IMR-90 (cell line): ENCODE results near the gene ZFPM1. TPM values are rescaled to one million over a fixed set of nuclear protein-coding genes. Genes with fewer than 3 reads are reported as not detected.

Source experiments
- ATAC-seq: fragments of 200-7000 bp; cut with Tn5 transposase; 2 replicates; pipeline ENCODE4 v1.9.1; 2020; ENCODE audit warnings: low read depth, mild to moderate bottlenecking, moderate library complexity
- BruUV-seq: library from RNA; stranded (reverse); fragments of 400-500 nt; replicated peaks from 2 replicates; lab custom pipeline; 2021; lab: Mats Ljungman, UMichigan
- CTCF ChIA-PET: fragments of 300-600 bp; formaldehyde crosslinking; extraction: SDS; loops from one replicate; lab custom pipeline; 2021; ENCODE audit warnings: antibody characterized with exemption; lab: Yijun Ruan, JAX
- POLR2A ChIA-PET: fragments of 300-600 bp; sonication (Branson Sonifier 250); formaldehyde crosslinking; loops from one replicate; lab custom pipeline; 2022; ENCODE audit warnings: antibody characterized with exemption; ENCODE audit not compliant: unreplicated experiment; lab: Charles Lee
- DNase-seq: peaks from one replicate; pipeline ENCODE4 v3.0.0; 2013
- H2AFZ ChIP-seq: replicated peaks from 2 replicates; pipeline ENCODE3; 2013; ENCODE audit warnings: low read length, mild to moderate bottlenecking; ENCODE audit not compliant: poor library complexity
- H2AK5ac ChIP-seq: 2 replicates; pipeline ENCODE4 v1.6.1; 2013; ENCODE audit warnings: low read depth, low read length, inconsistent platforms
- H2AK9ac ChIP-seq: replicated peaks from 2 replicates; pipeline ENCODE3; 2013; ENCODE audit warnings: mild to moderate bottlenecking, low read depth, low read length, moderate library complexity; ENCODE audit not compliant: poor library complexity
- H2BK120ac ChIP-seq: 2 replicates; pipeline ENCODE4 v1.6.1; 2013; ENCODE audit warnings: low read depth, low read length, inconsistent platforms
- H2BK15ac ChIP-seq: 3 replicates; pipeline ENCODE4 v1.6.1; 2013; ENCODE audit warnings: low read depth, low read length, inconsistent platforms
- H2BK20ac ChIP-seq: 2 replicates; pipeline ENCODE4 v1.6.1; 2013; ENCODE audit warnings: low read depth, mild to moderate bottlenecking, inconsistent platforms, low read length, moderate library complexity
- H2BK5ac ChIP-seq: 2 replicates; pipeline ENCODE4 v1.6.1; 2013; ENCODE audit warnings: mild to moderate bottlenecking, low read depth, low read length, inconsistent platforms; ENCODE audit not compliant: poor library complexity, severe bottlenecking
- H3K14ac ChIP-seq: replicated peaks from 2 replicates; pipeline ENCODE4 v1.6.1; 2013; ENCODE audit warnings: low read depth, low read length, inconsistent platforms
- H3K18ac ChIP-seq: 2 replicates; pipeline ENCODE4 v1.6.1; 2013; ENCODE audit warnings: low read depth, low read length, control low read depth
- H3K23ac ChIP-seq: 2 replicates; pipeline ENCODE4 v1.6.1; 2013; ENCODE audit warnings: low read depth, low read length, inconsistent platforms
- H3K27ac ChIP-seq: 2 replicates; pipeline ENCODE4 v1.5.1; 2013; ENCODE audit warnings: mild to moderate bottlenecking, control low read depth, low read length; ENCODE audit not compliant: insufficient read depth
- H3K27me3 ChIP-seq: 2 replicates; pipeline ENCODE4 v1.6.1; 2013; ENCODE audit warnings: low read length; ENCODE audit not compliant: control insufficient read depth, insufficient read depth
- H3K36me3 ChIP-seq: 2 replicates; pipeline ENCODE4 v1.6.1; 2013; ENCODE audit warnings: low read length, mixed read lengths; ENCODE audit not compliant: control insufficient read depth, insufficient read depth
- H3K4ac ChIP-seq: 2 replicates; pipeline ENCODE4 v1.6.1; 2013; ENCODE audit warnings: low read depth, low read length, inconsistent platforms
- H3K4me1 ChIP-seq: 2 replicates; pipeline ENCODE4 v1.6.1; 2013; ENCODE audit warnings: low read length, mixed read lengths; ENCODE audit not compliant: control insufficient read depth, insufficient read depth
- H3K4me2 ChIP-seq: 2 replicates; pipeline ENCODE4 v1.6.1; 2013; ENCODE audit warnings: low read depth, mild to moderate bottlenecking, control low read depth, low read length, moderate library complexity
- H3K4me3 ChIP-seq: 2 replicates; pipeline ENCODE4 v1.5.1; 2013; ENCODE audit warnings: low read depth, mild to moderate bottlenecking, control low read depth, low read length, moderate library complexity; ENCODE audit not compliant: insufficient read depth
- H3K56ac ChIP-seq: 2 replicates; pipeline ENCODE4 v1.6.1; 2013; ENCODE audit warnings: low read length, inconsistent platforms; ENCODE audit not compliant: insufficient read depth; ENCODE audit errors: extremely low read depth
- H3K79me1 ChIP-seq, 2 experiments: 2 replicates each; pipeline ENCODE4 v1.6.1; 2013; ENCODE audit warnings: low read length in 2 of 2, inconsistent platforms in 1 of 2, low read depth in 1 of 2
- H3K9ac ChIP-seq: 2 replicates; pipeline ENCODE4 v1.6.1; 2013; ENCODE audit warnings: low read depth, low read length, control low read depth
- H3K9me1 ChIP-seq: 2 replicates; pipeline ENCODE4 v1.6.1; 2013; ENCODE audit warnings: low read length, inconsistent platforms; ENCODE audit not compliant: insufficient read depth
- H3K9me3 ChIP-seq: 2 replicates; pipeline ENCODE4 v1.6.1; 2013; ENCODE audit warnings: low read length; ENCODE audit not compliant: control insufficient read depth, insufficient read depth
- H4K20me1 ChIP-seq: 2 replicates; pipeline ENCODE4 v1.6.1; 2013; ENCODE audit warnings: low read length, inconsistent platforms; ENCODE audit not compliant: insufficient read depth
- H4K5ac ChIP-seq: 2 replicates; pipeline ENCODE4 v1.6.1; 2013; ENCODE audit warnings: mild to moderate bottlenecking, low read depth, low read length, control low read depth
- H4K8ac ChIP-seq, 2 experiments: 2 replicates each; pipeline ENCODE4 v1.6.1; 2013; ENCODE audit warnings: low read depth in 2 of 2, low read length in 2 of 2, control low read depth in 1 of 2, inconsistent platforms in 1 of 2
- H4K91ac ChIP-seq: 2 replicates; pipeline ENCODE4 v1.6.1; 2013; ENCODE audit warnings: low read depth, low read length, inconsistent platforms; ENCODE audit not compliant: insufficient read depth
- BHLHE40 ChIP-seq: fragments of 150-350 bp; IDR thresholded peaks from 2 replicates; pipeline ENCODE4 v1.6.1; 2016; ENCODE audit warnings: mild to moderate bottlenecking, low read depth, low read length
- CEBPB ChIP-seq: IDR thresholded peaks from 2 replicates; pipeline ENCODE4 v1.6.1; 2012; ENCODE audit warnings: low read depth, low read length, improper control_type of control experiment
- CHD1 ChIP-seq: IDR thresholded peaks from 2 replicates; pipeline ENCODE4 v1.6.1; 2012; ENCODE audit warnings: low read depth, low read length, improper control_type of control experiment
- FOS ChIP-seq: fragments of 150-350 bp; IDR thresholded peaks from 2 replicates; pipeline ENCODE4 v1.6.1; 2016; ENCODE audit warnings: low read depth, low read length
- MAZ ChIP-seq: IDR thresholded peaks from 2 replicates; pipeline ENCODE4 v1.6.1; 2012; ENCODE audit warnings: low read depth, mild to moderate bottlenecking, low read length, improper control_type of control experiment, moderate library complexity, borderline replicate concordance
- MXI1 ChIP-seq: IDR thresholded peaks from 2 replicates; pipeline ENCODE4 v1.6.1; 2012; ENCODE audit warnings: low read depth, mild to moderate bottlenecking, low read length, moderate library complexity, borderline replicate concordance
- NFE2L2 ChIP-seq: fragments of 150-350 bp; IDR thresholded peaks from 2 replicates; pipeline ENCODE4 v1.6.1; 2016; ENCODE audit warnings: low read depth, mild to moderate bottlenecking, low read length
- POLR2A ChIP-seq: IDR thresholded peaks from 2 replicates; pipeline ENCODE4 v1.6.1; 2012; ENCODE audit warnings: mild to moderate bottlenecking, low read depth, low read length
- RAD21 ChIP-seq: IDR thresholded peaks from 2 replicates; pipeline ENCODE4 v1.6.1; 2012; ENCODE audit warnings: low read length, improper control_type of control experiment
- RCOR1 ChIP-seq: IDR thresholded peaks from 2 replicates; pipeline ENCODE4 v1.6.1; 2012; ENCODE audit warnings: mild to moderate bottlenecking, low read length, improper control_type of control experiment; ENCODE audit not compliant: insufficient replicate concordance
- RFX5 ChIP-seq: IDR thresholded peaks from 2 replicates; pipeline ENCODE4 v1.8.0; 2012; ENCODE audit warnings: low read depth, mild to moderate bottlenecking, low read length, moderate library complexity
- SMC3 ChIP-seq: fragments of 150-350 bp; IDR thresholded peaks from 2 replicates; pipeline ENCODE4 v1.6.1; 2016; ENCODE audit warnings: low read depth, mild to moderate bottlenecking, antibody characterized with exemption, low read length, moderate library complexity
- USF2 ChIP-seq: fragments of 150-350 bp; IDR thresholded peaks from 2 replicates; pipeline ENCODE4 v1.6.1; 2017; ENCODE audit warnings: mild to moderate bottlenecking, antibody characterized with exemption, low read length, low read depth
- WGBS, 2 experiments: methylation state at CpG; one replicate each; pipeline versions ENCODE4 v1.1.5 to v1.1.7; 2013; ENCODE audit warnings: missing lambda C conversion rate in 2 of 2; ENCODE audit not compliant: insufficient read length in 1 of 2; ENCODE audit errors: extremely low coverage in 2 of 2; 5-methylcytosine and 5-hydroxymethylcytosine counted together
- dilution Hi-C: fragments of 300-500 bp; cut with HindIII; formaldehyde crosslinking; loops from one replicate; pipeline ENCODE4 v1.14.3; 2018; ENCODE audit warnings: low sequenced_read_pairs; ENCODE audit not compliant: unreplicated experiment
- in situ Hi-C: fragments of 300-500 bp; cut with MboI; formaldehyde crosslinking; loops from 3 replicates; pipeline ENCODE4 v1.14.3; 2019; ENCODE audit warnings: low sequenced_read_pairs, inconsistent platforms, mixed read lengths
- intact Hi-C: fragments of 100-400 bp; cut with micrococcal nuclease; formaldehyde crosslinking; loops from 2 replicates; pipeline ENCODE4 v1.10.0; 2022
- polyA plus RNA-seq, 3 experiments: library from polyadenylated mRNA; depleted of rRNA; stranded (reverse); fragments of >200 nt; gene quantifications; 2 replicates each; pipeline ENCODE4 v1.2.3, GENCODE V29; 2012; ENCODE audit warnings: low replicate concordance in 1 of 3
- total RNA-seq: library from RNA; depleted of rRNA; stranded (reverse); fragments of >200 nt; gene quantifications from 2 replicates; pipeline ENCODE4 v1.2.3, GENCODE V29; 2012
- TF ChIP-seq, protein P1 (sequence below): fragments of 150-350 bp; IDR thresholded peaks from 2 replicates; pipeline ENCODE4 v1.6.1; 2016; ENCODE audit warnings: low read depth, mild to moderate bottlenecking, low read length, moderate library complexity, borderline replicate concordance

Gene ZFPM1
- total and polyA plus RNA-seq, 2 of the 4 experiments (the other 2 are of a cell fraction) = 0.36 to 1.1 TPM

GRCh38 chr16:88537859-88538258 is 84.8 kb downstream of the ZFPM1 start:
- in situ Hi-C loops = no loop called here
- POLR2A ChIA-PET = no interaction called here

More at GRCh38 chr16:88537859-88538258, 84.8 kb downstream of the ZFPM1 start:
- Histone ChIP-seq H3K36me3 (peaks cover 2% of the 10 kb centered on the region; the same call in 1 of the 2 replicates), H2BK120ac (no peak overlapping the region), H3K14ac (no peak overlapping the region), H3K18ac (no peak overlapping the region), H4K8ac (no peak overlapping the region), H2BK20ac (no peak overlapping the region), H2AFZ (no peak overlapping the region), H4K91ac (no peak overlapping the region), H2BK5ac (no peak overlapping the region), H3K4ac (no peak overlapping the region), H3K9me1 (no peaks in the 10 kb centered on the region), H3K4me1 (peaks cover 12% of the 10 kb centered on the region), H3K79me1 (peaks cover 5 to 16% of the 10 kb centered on the region in 2 experiments; a peak in 2 of 4 replicates), H3K27me3 (peaks cover 34% of the 10 kb centered on the region), H3K9ac (no peak overlapping the region), H3K27ac (no peak overlapping the region), H2AK9ac (no peak overlapping the region), H4K5ac (no peak overlapping the region), H3K4me3 (no peak overlapping the region), H3K4me2 (no peak overlapping the region), H3K9me3 (peaks cover 10% of the 10 kb centered on the region), H3K56ac (no peak overlapping the region), H2AK5ac (no peak overlapping the region), H3K23ac (no peak overlapping the region), H4K20me1 (no peaks in the 10 kb centered on the region; the same call in 1 of the 2 replicates), H2BK15ac (no peak overlapping the region)
- ATAC-seq (no peak), DNase-seq (no peak)
- CTCF ChIA-PET = no interaction called here
- TF ChIP-seq POLR2A (no peak), RAD21 (no peak), CHD1 (no peak), BHLHE40 (no peak), FOS (no peak), RCOR1 (no peak), RFX5 (no peak), MAZ (no peak), MXI1 (no peak), NFE2L2 (no peak), CEBPB (no peak), SMC3 (no peak), USF2 (no peak)
- TF ChIP-seq, protein P1, sequence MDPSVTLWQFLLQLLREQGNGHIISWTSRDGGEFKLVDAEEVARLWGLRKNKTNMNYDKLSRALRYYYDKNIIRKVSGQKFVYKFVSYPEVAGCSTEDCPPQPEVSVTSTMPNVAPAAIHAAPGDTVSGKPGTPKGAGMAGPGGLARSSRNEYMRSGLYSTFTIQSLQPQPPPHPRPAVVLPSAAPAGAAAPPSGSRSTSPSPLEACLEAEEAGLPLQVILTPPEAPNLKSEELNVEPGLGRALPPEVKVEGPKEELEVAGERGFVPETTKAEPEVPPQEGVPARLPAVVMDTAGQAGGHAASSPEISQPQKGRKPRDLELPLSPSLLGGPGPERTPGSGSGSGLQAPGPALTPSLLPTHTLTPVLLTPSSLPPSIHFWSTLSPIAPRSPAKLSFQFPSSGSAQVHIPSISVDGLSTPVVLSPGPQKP = no peak
- dilution Hi-C loops = no loop called here
- no TSS peak for BruUV-seq
- 66% methylated on average over 2 of the region's 4 CpGs; no CpG with 5 or more reads in 1 of the 2 experiments for WGBS, 2 experiments
- intact Hi-C loops = no loop called here
